Endothelial cell of umbilical vein (primary cell): Measurements from ENCODE around the gene CHST11. TPM values are rescaled to one million over a fixed set of nuclear protein-coding genes. Genes with fewer than 3 reads are reported as not detected.

ENCODE experiments used
- BruUV-seq: library from RNA; stranded (reverse); fragments of 400-500 nt; replicated peaks from 2 replicates; lab custom pipeline; 2021; lab: Mats Ljungman, UMichigan
- CTCF ChIA-PET: fragments of 300-600, 350-600 bp; sonication (Branson Sonifier 250); formaldehyde crosslinking; loops from one replicate; lab custom pipeline; 2021; ENCODE audit warnings: antibody characterized with exemption, inconsistent platforms; lab: Charles Lee
- POLR2A ChIA-PET: fragments of 300-600, 350-600 bp; sonication (Branson Sonifier 250); formaldehyde crosslinking; loops from one replicate; lab custom pipeline; 2021; ENCODE audit warnings: antibody characterized with exemption, inconsistent platforms; lab: Charles Lee
- DNase-seq: peaks from one replicate; pipeline ENCODE4 v3.0.0-alpha.2; 2011; ENCODE audit warnings: low read depth, low spot score
- FAIRE-seq: peaks from 2 replicates; lab custom pipeline; 2011; peaks lifted over from hg19 to GRCh38; lab: Jason Lieb, UNC
- H2AFZ ChIP-seq: 2 replicates; pipeline ENCODE4 v1.6.0; 2012; ENCODE audit warnings: low read depth, low read length, control low read depth, inconsistent platforms
- H3K27ac ChIP-seq: 2 replicates; pipeline ENCODE4 v1.5.1; 2011; ENCODE audit warnings: low read depth, mild to moderate bottlenecking, control low read depth, low read length, moderate library complexity; ENCODE audit not compliant: insufficient read depth
- H3K27me3 ChIP-seq, 2 experiments: 2 replicates each; pipeline versions ENCODE4 v1.6.0 to v1.6.1; 2011; ENCODE audit warnings: low read length in 2 of 2, mixed read lengths in 1 of 2; ENCODE audit not compliant: control insufficient read depth in 2 of 2, insufficient read depth in 2 of 2
- H3K36me3 ChIP-seq, 2 experiments: 2 replicates in 1 of 2; 3 replicates in 1 of 2; pipeline ENCODE4 v1.5.1; 2011; ENCODE audit warnings: low read length in 2 of 2, mild to moderate bottlenecking in 1 of 2, moderate library complexity in 1 of 2; ENCODE audit not compliant: control insufficient read depth in 2 of 2, insufficient read depth in 2 of 2; ENCODE audit errors: extremely low read depth in 1 of 2
- H3K4me1 ChIP-seq: 3 replicates; pipeline ENCODE4 v1.5.1; 2011; ENCODE audit warnings: mild to moderate bottlenecking, low read length; ENCODE audit not compliant: control insufficient read depth, insufficient read depth; ENCODE audit errors: extremely low read depth
- H3K4me2 ChIP-seq: 2 replicates; pipeline ENCODE4 v1.6.1; 2011; ENCODE audit warnings: low read length, control low read depth, mixed read lengths; ENCODE audit not compliant: insufficient read depth
- H3K4me3 ChIP-seq, 3 experiments: fragments of 200-600 bp in 1 of 3; sonication (generic), shearing (Covaris generic) in 1 of 3; replicated peaks in 1 of 3; 2 replicates each; pipeline ENCODE4 v1.5.1; 2011 to 2016; ENCODE audit warnings: control low read depth in 3 of 3, low read length in 3 of 3, mild to moderate bottlenecking in 2 of 3, inconsistent platforms in 1 of 3, low read depth in 1 of 3, moderate library complexity in 1 of 3; ENCODE audit not compliant: insufficient read depth in 1 of 3
- H3K79me2 ChIP-seq: 2 replicates; pipeline ENCODE4 v1.6.0; 2012; ENCODE audit warnings: low read length, inconsistent platforms; ENCODE audit not compliant: control insufficient read depth, insufficient read depth
- H3K9ac ChIP-seq: replicated peaks from 2 replicates; pipeline ENCODE3; 2011; ENCODE audit warnings: low read length, control low read depth; ENCODE audit not compliant: insufficient read depth; ENCODE audit errors: extremely low read depth
- H3K9me1 ChIP-seq: replicated peaks from 3 replicates; pipeline ENCODE4 v1.6.0; 2011; ENCODE audit warnings: mild to moderate bottlenecking, low read length; ENCODE audit not compliant: control insufficient read depth, insufficient read depth; ENCODE audit errors: extremely low read depth
- H3K9me3 ChIP-seq: replicated peaks from 2 replicates; pipeline ENCODE4 v1.5.1; 2012; ENCODE audit warnings: low read length, inconsistent platforms; ENCODE audit not compliant: control insufficient read depth, insufficient read depth
- H4K20me1 ChIP-seq: replicated peaks from 2 replicates; pipeline ENCODE3; 2011; ENCODE audit warnings: mild to moderate bottlenecking, low read length; ENCODE audit not compliant: control insufficient read depth, insufficient read depth; ENCODE audit errors: extremely low read depth
- EZH2 ChIP-seq: IDR thresholded peaks from 2 replicates; pipeline ENCODE4 v1.6.1; 2012; ENCODE audit warnings: borderline replicate concordance, low read depth, mild to moderate bottlenecking, moderate library complexity, low read length, inconsistent platforms; ENCODE audit not compliant: severe bottlenecking
- FOS ChIP-seq: IDR thresholded peaks from 2 replicates; pipeline ENCODE4 v1.6.1; 2011; ENCODE audit warnings: mild to moderate bottlenecking, low read length, moderate library complexity, borderline replicate concordance; ENCODE audit not compliant: insufficient read depth
- GATA2 ChIP-seq: IDR thresholded peaks from 2 replicates; pipeline ENCODE4 v1.7.0; 2011; ENCODE audit warnings: low read depth, mild to moderate bottlenecking, moderate library complexity, mixed read lengths, low read length; ENCODE audit not compliant: insufficient read length, insufficient read depth
- JUN ChIP-seq: IDR thresholded peaks from 2 replicates; pipeline ENCODE4 v1.6.1; 2011; ENCODE audit warnings: borderline replicate concordance, low read depth; ENCODE audit not compliant: insufficient read length, insufficient read depth
- MAX ChIP-seq: IDR thresholded peaks from 2 replicates; pipeline ENCODE4 v1.6.1; 2011; ENCODE audit not compliant: insufficient read depth, insufficient read length
- MYC ChIP-seq: IDR thresholded peaks from one replicate; pipeline ENCODE4 v1.6.1; 2011; ENCODE audit warnings: mild to moderate bottlenecking, low read depth, low read length
- POLR2A ChIP-seq: IDR thresholded peaks from 2 replicates; pipeline ENCODE4 v1.6.1; 2012; ENCODE audit warnings: low read depth, mild to moderate bottlenecking, control low read depth, low read length
- POLR2AphosphoS5 ChIP-seq: IDR thresholded peaks from 2 replicates; pipeline ENCODE4 v1.6.1; 2012; ENCODE audit warnings: low read depth, mild to moderate bottlenecking, control low read depth, low read length, moderate library complexity; ENCODE audit not compliant: insufficient read depth
- dilution Hi-C: fragments of 300-500 bp; cut with MboI; formaldehyde crosslinking; loops from one replicate; pipeline ENCODE4 v1.15.0; 2019; ENCODE audit warnings: low sequenced_read_pairs; ENCODE audit not compliant: extremely low pct_ligation_motif_present
- intact Hi-C: fragments of 100-400 bp; cut with micrococcal nuclease; formaldehyde crosslinking; loops from one replicate; pipeline ENCODE4 v1.10.0; 2022
- polyA plus RNA-seq, 4 experiments: library from polyadenylated mRNA; depleted of rRNA in 3 of 4; stranded (reverse) in 3 of 4; unstranded in 1 of 4; fragments of >200 nt; gene quantifications; 2 replicates each; pipeline versions ENCODE4 v1.2.1 to v1.2.3, GENCODE V29; 2011 to 2012; ENCODE audit warnings: missing spikeins in 1 of 4
- total RNA-seq: library from RNA; stranded (reverse); gene quantifications from 2 replicates; pipeline ENCODE4 v1.2.3, GENCODE V29; 2021
- TF ChIP-seq, protein P1 (sequence below), 2 donors: IDR thresholded peaks; 1 replicate in 1 of 2; 2 replicates in 1 of 2; pipeline ENCODE4 v1.5.1; 2011; ENCODE audit warnings: low read length in 2 of 2, mild to moderate bottlenecking in 2 of 2, moderate library complexity in 2 of 2, control low read depth in 1 of 2, inconsistent platforms in 1 of 2, low read depth in 1 of 2; ENCODE audit not compliant: insufficient read depth in 1 of 2; ENCODE audit errors: extremely low read depth in 1 of 2

Gene CHST11
- total and polyA plus RNA-seq, 2 donors (not counting 3 experiments of a cell fraction or from before 2014, with no cell fraction given) = 19.7 to 20.9 TPM

- peaks cover 2% of the 10 kb centered on the region for H3K79me2 ChIP-seq
- no peaks in the 10 kb centered on the region for H3K27me3 ChIP-seq
- H3K4me2 ChIP-seq = no peak overlapping the region
- BruUV-seq = no TSS peak
- intact Hi-C loops (no loop called here), dilution Hi-C loops (no loop called here)
- H3K4me3 ChIP-seq = no peak overlapping the region
- no peaks in the 10 kb centered on the region for H3K9me3 ChIP-seq
- no peak overlapping the region for H2AFZ ChIP-seq
- H4K20me1 ChIP-seq = no peaks in the 10 kb centered on the region
- no peak for DNase-seq
- FAIRE-seq = no peak
- TF ChIP-seq MAX = no peak
- TF ChIP-seq FOS = no peak
- no peak for TF ChIP-seq EZH2
- no peak for TF ChIP-seq MYC
- TF ChIP-seq, protein P1, sequence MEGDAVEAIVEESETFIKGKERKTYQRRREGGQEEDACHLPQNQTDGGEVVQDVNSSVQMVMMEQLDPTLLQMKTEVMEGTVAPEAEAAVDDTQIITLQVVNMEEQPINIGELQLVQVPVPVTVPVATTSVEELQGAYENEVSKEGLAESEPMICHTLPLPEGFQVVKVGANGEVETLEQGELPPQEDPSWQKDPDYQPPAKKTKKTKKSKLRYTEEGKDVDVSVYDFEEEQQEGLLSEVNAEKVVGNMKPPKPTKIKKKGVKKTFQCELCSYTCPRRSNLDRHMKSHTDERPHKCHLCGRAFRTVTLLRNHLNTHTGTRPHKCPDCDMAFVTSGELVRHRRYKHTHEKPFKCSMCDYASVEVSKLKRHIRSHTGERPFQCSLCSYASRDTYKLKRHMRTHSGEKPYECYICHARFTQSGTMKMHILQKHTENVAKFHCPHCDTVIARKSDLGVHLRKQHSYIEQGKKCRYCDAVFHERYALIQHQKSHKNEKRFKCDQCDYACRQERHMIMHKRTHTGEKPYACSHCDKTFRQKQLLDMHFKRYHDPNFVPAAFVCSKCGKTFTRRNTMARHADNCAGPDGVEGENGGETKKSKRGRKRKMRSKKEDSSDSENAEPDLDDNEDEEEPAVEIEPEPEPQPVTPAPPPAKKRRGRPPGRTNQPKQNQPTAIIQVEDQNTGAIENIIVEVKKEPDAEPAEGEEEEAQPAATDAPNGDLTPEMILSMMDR (IDR thresholded peaks at IDR 0.05; ENCODE audit: extremely low read depth in 1 of 2, insufficient read depth in 1 of 2, low read depth in 1 of 2, low read length in 2 of 2) = no peak
- TF ChIP-seq POLR2A = no peak
- no peak for TF ChIP-seq GATA2
- TF ChIP-seq POLR2AphosphoS5 = no peak
- no peak for TF ChIP-seq JUN
- H3K27ac ChIP-seq = no peak overlapping the region
- H3K9me1 ChIP-seq = no peaks in the 10 kb centered on the region
- no peak overlapping the region for H3K9ac ChIP-seq
- peaks cover 5% of the 10 kb centered on the region for H3K4me1 ChIP-seq
- H3K36me3 ChIP-seq = no peaks in the 10 kb centered on the region
- ChIA-PET CTCF (interaction anchor here (1.3 kb wide), 1 partner anchor 9 kb away, joined by 3 read pairs; no protein-coding TSS in a partner anchor), POLR2A (interaction anchor here (0.6 kb wide), 1 partner anchor 88 kb away, joined by 4 read pairs; no protein-coding TSS in a partner anchor)
Observed at GRCh38 chr12:104593482-104593881, 136.7 kb downstream of the CHST11 start.
